IPS-18a (cell line): ENCODE data around the gene FN3K.

Source experiments
- H3K27ac ChIP-seq: one replicate; pipeline ENCODE4 v1.5.1; 2013; ENCODE audit warnings: low read length
- H3K27me3 ChIP-seq: one replicate; pipeline ENCODE4 v1.6.1; 2013; ENCODE audit warnings: mild to moderate bottlenecking, low read length; ENCODE audit not compliant: control insufficient read depth, insufficient read depth
- H3K36me3 ChIP-seq: one replicate; pipeline ENCODE4 v1.6.1; 2013; ENCODE audit warnings: low read depth, low read length; ENCODE audit not compliant: control insufficient read depth
- H3K4me1 ChIP-seq: one replicate; pipeline ENCODE4 v1.6.1; 2013; ENCODE audit warnings: low read depth, low read length; ENCODE audit not compliant: control insufficient read depth
- H3K4me3 ChIP-seq: one replicate; pipeline ENCODE4 v1.5.1; 2013; ENCODE audit warnings: low read length
- H3K9ac ChIP-seq: one replicate; pipeline ENCODE4 v1.6.1; 2013; ENCODE audit warnings: mild to moderate bottlenecking, low read length, moderate library complexity
- H3K9me3 ChIP-seq: one replicate; pipeline ENCODE4 v1.6.1; 2013; ENCODE audit warnings: low read depth, low read length; ENCODE audit not compliant: control insufficient read depth

The FN3K gene

GRCh38 chr17:82705756-82706155, 29.7 kb upstream of the FN3K start:
- no peak overlapping the region for H3K9ac ChIP-seq

GRCh38 chr17:82709024-82709675, 26.3 kb upstream of the FN3K start:
- Histone ChIP-seq H3K4me3 (no peak overlapping the region), H3K27ac (no peak overlapping the region), H3K9me3 (no peaks in the 10 kb centered on the region), H3K36me3 (no peaks in the 10 kb centered on the region), H3K27me3 (no peaks in the 10 kb centered on the region), H3K4me1 (no peaks in the 10 kb centered on the region), H3K9ac (no peak overlapping the region)

More at GRCh38 chr17:82705756-82706155, 29.7 kb upstream of the FN3K start:
- H3K27ac ChIP-seq = no peak overlapping the region
- no peak overlapping the region for H3K4me3 ChIP-seq
- no peaks in the 10 kb centered on the region for H3K36me3 ChIP-seq
- H3K27me3 ChIP-seq = no peaks in the 10 kb centered on the region
- H3K9me3 ChIP-seq = no peaks in the 10 kb centered on the region
- no peaks in the 10 kb centered on the region for H3K4me1 ChIP-seq

- H3K36me3 ChIP-seq = no peaks in the 10 kb centered on the region
- H3K9me3 ChIP-seq = no peaks in the 10 kb centered on the region
- no peaks in the 10 kb centered on the region for H3K4me1 ChIP-seq
- no peak overlapping the region for H3K9ac ChIP-seq
- no peak overlapping the region for H3K27ac ChIP-seq
- H3K4me3 ChIP-seq = no peak overlapping the region
- H3K27me3 ChIP-seq = no peaks in the 10 kb centered on the region
These were observed 25.5 kb upstream of the FN3K start for GRCh38 chr17:82709676-82710498.

- H3K4me3 ChIP-seq = no peak overlapping the region
- no peaks in the 10 kb centered on the region for H3K36me3 ChIP-seq
- H3K27me3 ChIP-seq = peaks cover 8% of the 10 kb centered on the region
- no peak overlapping the region for H3K9ac ChIP-seq
- H3K4me1 ChIP-seq = peaks cover 1% of the 10 kb centered on the region
- H3K9me3 ChIP-seq = no peaks in the 10 kb centered on the region
- no peak overlapping the region for H3K27ac ChIP-seq
These were observed 24.7 kb upstream of the FN3K start for GRCh38 chr17:82710499-82711232.

GRCh38 chr17:82713071-82713723, 22.2 kb upstream of the FN3K start:
- H3K4me1 ChIP-seq = peaks cover 3% of the 10 kb centered on the region
- H3K36me3 ChIP-seq = no peaks in the 10 kb centered on the region
- H3K9ac ChIP-seq = no peak overlapping the region
- no peak overlapping the region for H3K27ac ChIP-seq
- H3K9me3 ChIP-seq = no peaks in the 10 kb centered on the region
- no peak overlapping the region for H3K4me3 ChIP-seq
- H3K27me3 ChIP-seq = peaks cover 10% of the 10 kb centered on the region

GRCh38 chr17:82716203-82717010, 19.0 kb upstream of the FN3K start, which contains the start of gene FN3KRP:
Gene FN3KRP (plus strand): TSS chr17:82716706. CDS start chr17:82716756, 50 bp downstream.
- H3K36me3 ChIP-seq = peaks cover 5% of the 10 kb centered on the region
- no peaks in the 10 kb centered on the region for H3K9me3 ChIP-seq
- peak within 1 kb of the TSS; percentile 77 for H3K4me3 ChIP-seq
- peaks cover 3% of the 10 kb centered on the region for H3K4me1 ChIP-seq
- H3K27me3 ChIP-seq = peaks cover 10% of the 10 kb centered on the region
- no peak within 1 kb of the TSS for H3K27ac ChIP-seq
- H3K9ac ChIP-seq = peak within 1 kb of the TSS; percentile 59

- Histone ChIP-seq H3K4me1 (peaks cover 3% of the 10 kb centered on the region), H3K36me3 (peaks cover 13% of the 10 kb centered on the region), H3K9me3 (no peaks in the 10 kb centered on the region), H3K4me3 (no peak overlapping the region), H3K27me3 (peaks cover 10% of the 10 kb centered on the region), H3K27ac (no peak overlapping the region), H3K9ac (no peak overlapping the region)
These were observed 16.3 kb upstream of the FN3K start for GRCh38 chr17:82718986-82719685.

- H3K27ac ChIP-seq = no peak overlapping the region
- H3K9me3 ChIP-seq = no peaks in the 10 kb centered on the region
- H3K4me1 ChIP-seq = peaks cover 3% of the 10 kb centered on the region
- no peak overlapping the region for H3K4me3 ChIP-seq
- H3K36me3 ChIP-seq = peaks cover 13% of the 10 kb centered on the region
- H3K9ac ChIP-seq = no peak overlapping the region
- peaks cover 7% of the 10 kb centered on the region for H3K27me3 ChIP-seq
These were observed 15.2 kb upstream of the FN3K start for GRCh38 chr17:82720204-82720603.

GRCh38 chr17:82722341-82723013, 12.9 kb upstream of the FN3K start:
- no peak overlapping the region for H3K27ac ChIP-seq
- no peaks in the 10 kb centered on the region for H3K4me1 ChIP-seq
- H3K36me3 ChIP-seq = peaks cover 19% of the 10 kb centered on the region
- H3K9me3 ChIP-seq = no peaks in the 10 kb centered on the region
- H3K9ac ChIP-seq = no peak overlapping the region
- no peak overlapping the region for H3K4me3 ChIP-seq
- no peaks in the 10 kb centered on the region for H3K27me3 ChIP-seq
